ENCODE results near the gene KIF5C.

KIF5C gene

GRCh38 chr2:148877403-148877740 lies 2.3 kb downstream of the KIF5C start:
- Mint-ChIP-seq H3K36me3 (ENCODE audit: low read depth) (no peaks in the 10 kb centered on the region), H3K4me1 (peaks cover 7% of the 10 kb centered on the region), H3K27me3 (ENCODE audit: low read depth) (peaks cover 70% of the 10 kb centered on the region), H3K9me3 (peaks cover 9% of the 10 kb centered on the region), H3K4me3 (peak overlapping the region; percentile 82 to 84 (median 82)), H3K27ac (peak overlapping the region in 1 of 3 experiments; percentile 12)
- no peak for TF ChIP-seq CTCF (IDR thresholded peaks at IDR 0.05; ENCODE audit: unreplicated experiment in 3 of 3)

GRCh38 chr2:148880636-148881035 lies 5.6 kb downstream of the KIF5C start:
- TF ChIP-seq CTCF (IDR thresholded peaks at IDR 0.05; ENCODE audit: unreplicated experiment in 3 of 3) = no peak
- no peak overlapping the region for H3K27ac Mint-ChIP-seq
- no peaks in the 10 kb centered on the region for H3K36me3 Mint-ChIP-seq (ENCODE audit: low read depth)
- H3K4me1 Mint-ChIP-seq = peaks cover 7% of the 10 kb centered on the region
- H3K9me3 Mint-ChIP-seq = peaks cover 13% of the 10 kb centered on the region
- H3K4me3 Mint-ChIP-seq = no peak overlapping the region
- H3K27me3 Mint-ChIP-seq (ENCODE audit: low read depth) = peaks cover 52% of the 10 kb centered on the region

- no peak overlapping the region for H3K4me3 Mint-ChIP-seq
- TF ChIP-seq CTCF (IDR thresholded peaks at IDR 0.05; ENCODE audit: unreplicated experiment in 3 of 3) = no peak
- peaks cover 53% of the 10 kb centered on the region for H3K27me3 Mint-ChIP-seq (ENCODE audit: low read depth)
- H3K27ac Mint-ChIP-seq = no peak overlapping the region
- H3K36me3 Mint-ChIP-seq (ENCODE audit: low read depth) = no peaks in the 10 kb centered on the region
- H3K4me1 Mint-ChIP-seq = peaks cover 4% of the 10 kb centered on the region
- peaks cover 13% of the 10 kb centered on the region for H3K9me3 Mint-ChIP-seq
These were observed 7.0 kb downstream of the KIF5C start for GRCh38 chr2:148882051-148882450.

GRCh38 chr2:148885209-148885608 lies 10.2 kb downstream of the KIF5C start:
- H3K9me3 Mint-ChIP-seq = peaks cover 10% of the 10 kb centered on the region
- H3K27me3 Mint-ChIP-seq (ENCODE audit: low read depth) = peaks cover 58% of the 10 kb centered on the region
- H3K36me3 Mint-ChIP-seq (ENCODE audit: low read depth) = no peaks in the 10 kb centered on the region
- no peak for TF ChIP-seq CTCF (IDR thresholded peaks at IDR 0.05; ENCODE audit: unreplicated experiment in 3 of 3)
- no peak overlapping the region for H3K27ac Mint-ChIP-seq
- no peak overlapping the region for H3K4me3 Mint-ChIP-seq
- H3K4me1 Mint-ChIP-seq = peaks cover 7% of the 10 kb centered on the region

GRCh38 chr2:148885988-148886387 lies 11.0 kb downstream of the KIF5C start:
- Mint-ChIP-seq H3K4me1 (peaks cover 7% of the 10 kb centered on the region), H3K9me3 (peaks cover 7% of the 10 kb centered on the region), H3K27me3 (ENCODE audit: low read depth) (peaks cover 53% of the 10 kb centered on the region), H3K27ac (no peak overlapping the region), H3K4me3 (peak overlapping the region in 1 of 3 experiments; percentile 7), H3K36me3 (ENCODE audit: low read depth) (no peaks in the 10 kb centered on the region)
- TF ChIP-seq CTCF (IDR thresholded peaks at IDR 0.05; ENCODE audit: unreplicated experiment in 3 of 3) = no peak

- peaks cover 3% of the 10 kb centered on the region for H3K9me3 Mint-ChIP-seq
- peaks cover 7% of the 10 kb centered on the region for H3K4me1 Mint-ChIP-seq
- no peak overlapping the region for H3K27ac Mint-ChIP-seq
- H3K27me3 Mint-ChIP-seq (ENCODE audit: low read depth) = peaks cover 47% of the 10 kb centered on the region
- no peak for TF ChIP-seq CTCF (IDR thresholded peaks at IDR 0.05; ENCODE audit: unreplicated experiment in 3 of 3)
- no peaks in the 10 kb centered on the region for H3K36me3 Mint-ChIP-seq (ENCODE audit: low read depth)
- H3K4me3 Mint-ChIP-seq = peak overlapping the region; percentile 79
These were observed 12.4 kb downstream of the KIF5C start for GRCh38 chr2:148887350-148888002.

All from nephron (organoid).